Measurements from ENCODE around the gene ZCWPW2. TPM values are rescaled to one million over a fixed set of nuclear protein-coding genes. Genes with fewer than 3 reads are reported as not detected.

The ZCWPW2 gene
- total and polyA plus RNA-seq, 2 of the 4 experiments (the other 2 are of a cell fraction) = 0.18 to 0.24 TPM

GRCh38 chr3:28476764-28477163 lies 128.2 kb downstream of the ZCWPW2 start:
- no TSS peak for BruUV-seq (replicated peaks)
- POLR2A ChIA-PET (ENCODE audit: unreplicated experiment) = no interaction called here
- Histone ChIP-seq H2AFZ (replicated peaks; ENCODE audit: low read length, poor library complexity) (no peak overlapping the region), H2AK5ac (ENCODE audit: low read depth, low read length) (no peak overlapping the region), H4K5ac (ENCODE audit: low read depth, low read length) (no peak overlapping the region), H2BK15ac (ENCODE audit: low read depth, low read length) (no peak overlapping the region), H2AK9ac (replicated peaks; ENCODE audit: low read depth, low read length, poor library complexity) (no peak overlapping the region), H4K20me1 (ENCODE audit: insufficient read depth, low read length) (no peaks in the 10 kb centered on the region), H4K91ac (ENCODE audit: insufficient read depth, low read depth, low read length) (no peak overlapping the region), H3K4ac (ENCODE audit: low read depth, low read length) (no peak overlapping the region), H3K36me3 (ENCODE audit: control insufficient read depth, insufficient read depth, low read length) (no peaks in the 10 kb centered on the region), H3K9ac (ENCODE audit: low read depth, low read length) (no peak overlapping the region), H3K56ac (ENCODE audit: extremely low read depth, insufficient read depth, low read length) (no peak overlapping the region), H3K9me3 (ENCODE audit: control insufficient read depth, insufficient read depth, low read length) (no peaks in the 10 kb centered on the region), H3K4me3 (ENCODE audit: insufficient read depth, low read depth, low read length) (no peak overlapping the region), H3K4me1 (ENCODE audit: control insufficient read depth, insufficient read depth, low read length) (no peaks in the 10 kb centered on the region), H3K27ac (ENCODE audit: insufficient read depth, low read length) (no peak overlapping the region), H3K4me2 (ENCODE audit: low read depth, low read length) (no peak overlapping the region), H3K14ac (replicated peaks; ENCODE audit: low read depth, low read length) (no peak overlapping the region), H2BK5ac (ENCODE audit: low read depth, low read length, poor library complexity, severe bottlenecking) (no peak overlapping the region), H2BK120ac (ENCODE audit: low read depth, low read length) (no peak overlapping the region), H3K9me1 (ENCODE audit: insufficient read depth, low read length) (no peaks in the 10 kb centered on the region), H4K8ac (ENCODE audit: low read depth in 2 of 2, low read length in 2 of 2) (no peak overlapping the region), H3K18ac (ENCODE audit: low read depth, low read length) (no peak overlapping the region), H3K79me1 (ENCODE audit: low read depth in 1 of 2, low read length in 2 of 2) (no peaks in the 10 kb centered on the region), H3K27me3 (ENCODE audit: control insufficient read depth, insufficient read depth, low read length) (no peaks in the 10 kb centered on the region), H2BK20ac (ENCODE audit: low read depth, low read length) (no peak overlapping the region), H3K23ac (ENCODE audit: low read depth, low read length) (no peak overlapping the region)
- in situ Hi-C loops (cut with MboI; ENCODE audit: low sequenced_read_pairs) = no loop called here
- DNase-seq (no peak), ATAC-seq (ENCODE audit: low read depth) (no peak)
- no CpG with 5 or more reads among the region's 5 CpGs for WGBS, 2 experiments (ENCODE audit: extremely low coverage in 2 of 2, insufficient read length in 1 of 2)
- intact Hi-C loops (cut with micrococcal nuclease) = loop anchor here (5.0 kb wide), 1 partner anchor 806 kb away; the partner anchor contains the start of gene RBMS3
- CTCF ChIA-PET = interaction anchor here (1.0 kb wide), 1 partner anchor 47 kb away, joined by 3 read pairs; no protein-coding TSS in a partner anchor
- dilution Hi-C loops (cut with HindIII; ENCODE audit: low sequenced_read_pairs, unreplicated experiment) = no loop called here
- TF ChIP-seq ELK1 (IDR thresholded peaks at IDR 0.05; ENCODE audit: borderline replicate concordance, low read depth, low read length) (no peak), BHLHE40 (IDR thresholded peaks at IDR 0.05; ENCODE audit: low read depth, low read length) (no peak), CHD1 (IDR thresholded peaks at IDR 0.05; ENCODE audit: low read depth, low read length) (no peak), MXI1 (IDR thresholded peaks at IDR 0.05; ENCODE audit: borderline replicate concordance, low read depth, low read length) (no peak), CTCF (conservative IDR thresholded peaks at IDR 0.05; ENCODE audit: low read depth, low read length) (no peak), MAZ (IDR thresholded peaks at IDR 0.05; ENCODE audit: borderline replicate concordance, low read depth, low read length) (no peak), MAFK (IDR thresholded peaks at IDR 0.05; ENCODE audit: low read depth, low read length) (no peak)

Measured in IMR-90 (cell line).